Left renal pelvis (tissue), 4 donors: ENCODE results near the gene OR51E2. TPM values are rescaled to one million over a fixed set of nuclear protein-coding genes. Genes with fewer than 3 reads are reported as not detected.

ENCODE experiments used
- DNase-seq, 4 donors: peaks; one replicate each; pipeline ENCODE4 v3.0.0-alpha.2; 2013; ENCODE audit warnings: low read depth in 4 of 4, low spot score in 3 of 4
- polyA plus RNA-seq, 4 donors: library from polyadenylated mRNA; unstranded; fragments of 120-200 nt; gene quantifications; one replicate each; pipeline ENCODE4 v1.2.1, GENCODE V29; 2013; ENCODE audit not compliant: insufficient read length in 4 of 4

The OR51E2 gene
- polyA plus RNA-seq, 4 donors = 0.46 to 0.89 (median 0.67) TPM

- no peak for DNase-seq
Observed at GRCh38 chr11:4664786-4665185, 32.9 kb downstream of the OR51E2 start.

GRCh38 chr11:4664183-4664582 is 33.5 kb downstream of the OR51E2 start:
- no peak for DNase-seq

GRCh38 chr11:4662876-4663275 is 34.8 kb downstream of the OR51E2 start:
- no peak for DNase-seq

GRCh38 chr11:4658629-4659445 is 38.8 kb downstream of the OR51E2 start:
- no peak for DNase-seq

DNA sequence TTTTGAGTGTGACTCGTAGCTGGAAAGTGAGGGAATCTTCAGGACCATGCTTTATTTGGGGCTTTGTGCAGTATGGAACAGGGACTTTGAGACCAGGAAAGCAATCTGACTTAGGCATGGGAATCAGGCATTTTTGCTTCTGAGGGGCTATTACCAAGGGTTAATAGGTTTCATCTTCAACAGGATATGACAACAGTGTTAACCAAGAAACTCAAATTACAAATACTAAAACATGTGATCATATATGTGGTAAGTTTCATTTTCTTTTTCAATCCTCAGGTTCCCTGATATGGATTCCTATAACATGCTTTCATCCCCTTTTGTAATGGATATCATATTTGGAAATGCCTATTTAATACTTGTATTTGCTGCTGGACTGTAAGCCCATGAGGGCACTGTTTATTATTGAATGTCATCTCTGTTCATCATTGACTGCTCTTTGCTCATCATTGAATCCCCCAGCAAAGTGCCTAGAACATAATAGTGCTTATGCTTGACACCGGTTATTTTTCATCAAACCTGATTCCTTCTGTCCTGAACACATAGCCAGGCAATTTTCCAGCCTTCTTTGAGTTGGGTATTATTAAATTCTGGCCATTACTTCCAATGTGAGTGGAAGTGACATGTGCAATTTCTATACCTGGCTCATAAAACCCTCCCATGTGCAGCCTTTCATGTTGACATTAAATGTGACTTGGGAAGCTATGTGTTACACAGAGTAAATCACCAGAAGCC is 42.9 kb downstream of the OR51E2 start:
- DNase-seq = no peak

- no peak for DNase-seq
Observed at GRCh38 chr11:4647766-4648165, 49.9 kb downstream of the OR51E2 start.

DNA sequence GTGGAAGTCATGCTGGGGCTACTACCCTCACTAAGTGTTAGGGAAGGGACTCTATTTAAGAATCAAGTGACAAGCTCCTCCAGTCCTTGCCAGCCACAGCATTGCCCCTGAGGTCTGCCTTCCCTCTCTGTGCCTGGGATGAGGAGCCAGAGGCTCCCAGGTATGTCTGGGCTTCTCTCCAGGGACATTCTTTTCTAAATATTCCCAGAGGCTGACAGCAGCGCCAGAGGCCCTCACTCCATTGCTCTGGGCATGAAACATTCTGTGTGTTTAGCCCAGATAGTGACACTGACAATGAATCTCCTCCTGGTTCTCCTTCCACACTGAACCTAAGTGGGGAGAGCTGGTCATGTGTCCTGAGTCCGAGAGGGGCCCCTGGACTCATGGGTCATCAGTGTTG is 51.7 kb downstream of the OR51E2 start:
- no peak for DNase-seq

GRCh38 chr11:4644233-4644632 is 53.4 kb downstream of the OR51E2 start:
- no peak for DNase-seq

GRCh38 chr11:4643682-4644081 is 54.0 kb downstream of the OR51E2 start, which contains the start of gene OR51E1:
Gene OR51E1, plus strand, starts transcription at chr11:4643982. Its CDS starts 8,545 bp downstream, at chr11:4652527.
- no peak for DNase-seq

DNA sequence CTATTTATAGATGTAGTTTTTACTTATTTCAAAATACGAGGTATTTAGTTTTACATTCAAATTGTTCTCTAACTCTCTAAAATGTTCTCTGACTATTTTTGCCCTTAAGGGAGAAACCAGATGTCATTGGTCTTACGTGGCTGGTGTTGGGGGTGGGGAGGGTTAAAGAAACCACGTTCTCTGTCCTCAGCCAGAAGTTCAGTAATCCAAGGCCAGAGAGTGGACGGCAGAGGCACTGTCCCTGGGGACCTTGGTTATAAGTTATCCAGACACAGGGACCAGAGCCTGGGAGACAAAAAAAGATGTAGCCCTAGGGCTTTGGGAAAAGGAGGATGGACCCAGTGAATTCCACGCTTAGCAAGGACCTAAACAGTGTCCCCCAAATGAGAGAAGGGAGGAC is 54.6 kb downstream of the OR51E2 start:
- DNase-seq = no peak

DNA sequence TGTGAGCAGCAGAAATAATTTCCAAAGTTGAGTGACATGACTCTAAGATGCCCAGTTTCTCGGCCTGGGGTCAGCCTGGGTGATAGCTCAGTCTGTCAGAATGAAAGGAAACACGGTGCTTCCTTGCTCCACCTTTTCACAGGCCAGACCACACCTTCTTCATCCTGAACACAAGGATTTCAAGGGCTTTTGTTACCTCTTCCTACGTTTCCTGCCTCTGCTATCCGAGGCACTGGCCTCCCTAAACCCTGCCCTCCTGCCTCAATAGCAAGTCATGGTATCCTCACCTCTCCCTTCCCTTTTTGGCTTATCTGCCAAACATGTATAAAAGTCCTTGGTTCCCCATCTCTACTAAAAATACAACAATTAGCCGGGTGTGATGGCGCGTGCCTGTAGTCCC is 55.6 kb downstream of the OR51E2 start:
- DNase-seq = no peak

- no peak for DNase-seq
Observed at GRCh38 chr11:4641501-4641900, 56.2 kb downstream of the OR51E2 start.

DNA sequence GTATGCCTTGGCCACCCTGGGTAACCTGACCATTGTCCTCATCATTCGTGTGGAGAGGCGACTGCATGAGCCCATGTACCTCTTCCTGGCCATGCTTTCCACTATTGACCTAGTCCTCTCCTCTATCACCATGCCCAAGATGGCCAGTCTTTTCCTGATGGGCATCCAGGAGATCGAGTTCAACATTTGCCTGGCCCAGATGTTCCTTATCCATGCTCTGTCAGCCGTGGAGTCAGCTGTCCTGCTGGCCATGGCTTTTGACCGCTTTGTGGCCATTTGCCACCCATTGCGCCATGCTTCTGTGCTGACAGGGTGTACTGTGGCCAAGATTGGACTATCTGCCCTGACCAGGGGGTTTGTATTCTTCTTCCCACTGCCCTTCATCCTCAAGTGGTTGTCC is 57.7 kb downstream of the OR51E2 start:
- no peak for DNase-seq

- no peak for DNase-seq
Observed at GRCh38 chr11:4637662-4638047, 60.0 kb downstream of the OR51E2 start.

- peak; percentile 53 to 60 (median 58) for DNase-seq
Observed at GRCh38 chr11:4636962-4637661, 60.5 kb downstream of the OR51E2 start, which contains the start of gene OR51D1. Gene OR51D1, plus strand, starts transcription at chr11:4637477. Its CDS starts 2,314 bp downstream, at chr11:4639791.

- DNase-seq = no peak
Observed at GRCh38 chr11:4636136-4636535, 61.5 kb downstream of the OR51E2 start.

Other genes starting within 250 kb of the OR51E2 start
- gene OR52K2, start 248.6 kb downstream of the OR51E2 start, polyA plus RNA-seq = not detected
- gene OR52K1, start 215.2 kb downstream of the OR51E2 start, polyA plus RNA-seq = under 1 TPM; 0.09 to 0.18 (median 0.13) TPM
- not detected for gene OR52M1, start 152.7 kb downstream of the OR51E2 start, polyA plus RNA-seq
- gene OR52I2, start 116.1 kb downstream of the OR51E2 start, polyA plus RNA-seq = not detected
- under 1 TPM in 1 of 4 donors, not detected in 3; 0.08 TPM for gene OR52I1, start 103.8 kb downstream of the OR51E2 start, polyA plus RNA-seq
- gene TRIM68, start 89.6 kb downstream of the OR51E2 start, polyA plus RNA-seq = 10 to 100 TPM; 16.4 to 23.0 (median 20.5) TPM
- gene OR51D1, start 60.4 kb downstream of the OR51E2 start, polyA plus RNA-seq = not detected
- 1 to 10 TPM; 1.8 to 3.1 (median 2.3) TPM for gene OR51E1, start 53.9 kb downstream of the OR51E2 start, polyA plus RNA-seq
- gene MMP26, start 6.9 kb upstream of the OR51E2 start, polyA plus RNA-seq = under 1 TPM; 0.21 to 0.71 (median 0.30) TPM
- not detected for gene OR51F1, start 72.1 kb upstream of the OR51E2 start, polyA plus RNA-seq
- gene OR52R1, start 106.5 kb upstream of the OR51E2 start, polyA plus RNA-seq = not detected
- gene OR51F2, start 123.5 kb upstream of the OR51E2 start, polyA plus RNA-seq = not detected
- not detected for gene OR51S1, start 151.4 kb upstream of the OR51E2 start, polyA plus RNA-seq
- gene OR51T1, start 184.0 kb upstream of the OR51E2 start, polyA plus RNA-seq = not detected
- gene OR51A7, start 205.9 kb upstream of the OR51E2 start, polyA plus RNA-seq = not detected
- gene OR51G2, start 221.5 kb upstream of the OR51E2 start, polyA plus RNA-seq = under 1 TPM in 1 of 4 donors, not detected in 3; 0.08 TPM
- not detected for gene OR51G1, start 226.5 kb upstream of the OR51E2 start, polyA plus RNA-seq
- gene OR51A4, start 249.8 kb upstream of the OR51E2 start, polyA plus RNA-seq = under 1 TPM in 1 of 4 donors, not detected in 3; 0.05 TPM